Measurements from ENCODE around the gene GLP1R. TPM values are rescaled to one million over a fixed set of nuclear protein-coding genes. Genes with fewer than 3 reads are reported as not detected.

GLP1R gene
- polyA plus RNA-seq, 5 donors, result 0.40 to 1.0 (median 0.56) TPM

DNA sequence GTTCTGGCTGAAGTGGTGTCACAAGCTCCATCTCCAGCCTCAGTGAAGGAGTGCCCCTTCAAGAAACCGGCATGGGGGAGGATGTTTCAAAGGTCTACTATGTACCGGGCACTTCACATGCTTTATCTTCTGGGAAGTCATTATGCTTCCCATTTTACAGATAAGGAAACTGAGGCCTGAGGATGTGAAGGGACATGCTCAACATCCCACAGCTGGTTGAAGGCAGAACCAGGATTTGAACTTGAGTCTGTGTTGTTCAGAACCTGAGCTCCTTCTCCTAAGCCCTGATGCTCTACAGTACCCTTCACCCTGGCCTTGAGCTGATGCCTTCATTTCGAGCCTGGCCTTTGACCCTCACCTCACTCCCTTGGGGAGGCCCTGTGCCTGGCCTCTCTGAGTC, 13.0 kb downstream of the GLP1R start:
- no peak for DNase-seq

DNA sequence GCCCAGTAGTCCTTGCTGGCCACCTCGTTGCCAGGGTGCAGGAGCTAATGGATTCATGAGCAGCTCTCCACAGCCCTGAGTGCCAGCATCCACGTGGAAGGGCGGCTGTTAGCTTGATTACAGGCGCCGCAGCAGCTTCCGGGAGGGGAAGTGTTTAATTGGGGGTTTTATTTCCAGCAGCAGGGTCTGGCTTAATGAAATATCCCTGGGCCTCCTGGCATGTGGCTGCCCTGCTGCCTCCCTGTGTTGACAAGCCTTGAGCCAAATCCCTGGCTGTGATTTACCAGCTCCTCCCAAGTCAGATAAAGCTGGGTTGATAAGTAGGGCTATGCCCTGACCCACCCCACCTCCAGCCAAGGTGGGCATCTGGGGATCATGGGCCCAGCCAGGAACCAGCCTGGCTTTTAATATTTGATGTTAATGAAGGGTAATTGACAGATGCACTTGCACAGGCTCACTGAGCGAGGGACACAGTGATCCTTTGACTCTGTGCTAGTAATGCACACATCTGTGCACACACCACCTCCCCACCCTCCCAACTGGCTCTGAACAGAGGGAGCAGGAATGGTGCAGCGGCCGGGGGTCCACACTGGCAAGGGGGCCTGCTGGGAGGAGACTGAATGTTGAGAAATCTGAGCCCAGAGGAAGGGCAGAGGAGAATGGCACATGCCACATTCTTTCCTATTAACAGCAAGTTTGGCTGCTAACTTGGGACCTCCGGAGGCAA, 13.6 kb downstream of the GLP1R start:
- no peak for DNase-seq

DNA sequence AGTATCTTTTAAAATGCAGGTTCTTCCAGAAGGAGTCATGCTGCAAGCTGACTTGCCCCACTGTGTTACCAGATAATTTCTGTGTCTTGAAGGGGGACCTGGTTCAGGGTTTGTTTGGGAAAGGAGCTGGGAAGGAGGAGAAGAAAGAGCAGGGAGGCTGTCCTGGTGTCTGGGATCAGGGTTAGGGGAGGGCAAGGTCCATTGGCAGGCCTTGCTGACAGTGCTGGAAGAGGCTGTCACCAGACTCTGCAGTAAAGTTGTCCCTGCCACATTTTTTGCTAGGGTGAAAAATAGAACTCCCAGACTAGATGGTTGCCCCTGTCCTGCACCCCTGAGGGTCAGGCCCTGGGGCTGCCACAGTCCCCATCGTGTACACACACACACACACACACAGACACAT, 14.9 kb downstream of the GLP1R start:
- no peak for DNase-seq

DNA sequence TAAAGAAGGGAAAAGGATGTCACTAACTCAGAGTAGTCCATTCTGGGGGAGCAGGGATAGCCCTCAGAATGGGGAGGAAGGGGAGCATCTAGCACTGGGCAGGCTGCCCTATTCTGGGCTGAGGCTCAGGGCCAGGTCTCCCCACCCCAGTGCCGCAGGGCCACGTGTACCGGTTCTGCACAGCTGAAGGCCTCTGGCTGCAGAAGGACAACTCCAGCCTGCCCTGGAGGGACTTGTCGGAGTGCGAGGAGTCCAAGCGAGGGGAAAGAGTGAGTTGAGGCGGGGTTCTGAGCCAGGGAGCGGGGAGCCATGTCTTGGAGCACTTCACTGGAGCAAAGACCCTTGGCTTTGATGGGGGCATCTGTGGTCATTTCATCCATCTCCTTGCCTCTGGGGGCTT, 17.0 kb downstream of the GLP1R start:
- DNase-seq, result no peak

DNA sequence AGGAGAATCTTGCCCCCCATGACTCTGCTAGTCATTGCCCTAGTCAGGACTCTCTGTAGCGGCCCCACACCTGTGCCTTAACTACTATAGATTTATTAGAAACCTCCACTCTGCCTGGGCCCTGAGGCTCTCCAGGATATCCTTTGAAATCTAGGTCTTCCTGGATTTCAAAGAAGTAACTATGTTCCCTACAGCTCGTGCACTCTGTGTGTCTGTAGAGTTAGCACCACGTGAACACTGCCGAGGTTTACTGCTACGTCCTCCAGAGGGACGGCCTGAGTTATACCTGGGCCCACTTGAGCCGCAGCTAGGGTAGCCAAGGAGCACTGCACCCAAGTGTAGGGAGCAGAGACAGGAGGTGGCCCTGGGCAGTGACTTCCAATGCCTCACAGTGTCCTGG, 19.8 kb downstream of the GLP1R start:
- DNase-seq, result no peak

DNA sequence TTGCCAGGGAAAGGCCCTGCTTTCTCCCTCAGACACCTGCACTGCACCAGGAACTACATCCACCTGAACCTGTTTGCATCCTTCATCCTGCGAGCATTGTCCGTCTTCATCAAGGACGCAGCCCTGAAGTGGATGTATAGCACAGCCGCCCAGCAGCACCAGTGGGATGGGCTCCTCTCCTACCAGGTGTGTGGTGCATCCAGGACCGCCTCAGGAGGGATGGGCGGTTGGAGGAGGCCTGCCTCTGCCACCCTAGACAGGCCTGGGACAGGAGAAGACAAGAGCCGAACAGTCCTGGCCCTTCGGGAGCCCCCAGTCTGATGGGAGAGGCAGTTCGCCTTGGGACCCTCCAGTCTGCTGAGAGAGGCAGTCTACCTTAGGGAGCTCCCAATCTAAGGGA, 24.2 kb downstream of the GLP1R start:
- no peak for DNase-seq

DNA sequence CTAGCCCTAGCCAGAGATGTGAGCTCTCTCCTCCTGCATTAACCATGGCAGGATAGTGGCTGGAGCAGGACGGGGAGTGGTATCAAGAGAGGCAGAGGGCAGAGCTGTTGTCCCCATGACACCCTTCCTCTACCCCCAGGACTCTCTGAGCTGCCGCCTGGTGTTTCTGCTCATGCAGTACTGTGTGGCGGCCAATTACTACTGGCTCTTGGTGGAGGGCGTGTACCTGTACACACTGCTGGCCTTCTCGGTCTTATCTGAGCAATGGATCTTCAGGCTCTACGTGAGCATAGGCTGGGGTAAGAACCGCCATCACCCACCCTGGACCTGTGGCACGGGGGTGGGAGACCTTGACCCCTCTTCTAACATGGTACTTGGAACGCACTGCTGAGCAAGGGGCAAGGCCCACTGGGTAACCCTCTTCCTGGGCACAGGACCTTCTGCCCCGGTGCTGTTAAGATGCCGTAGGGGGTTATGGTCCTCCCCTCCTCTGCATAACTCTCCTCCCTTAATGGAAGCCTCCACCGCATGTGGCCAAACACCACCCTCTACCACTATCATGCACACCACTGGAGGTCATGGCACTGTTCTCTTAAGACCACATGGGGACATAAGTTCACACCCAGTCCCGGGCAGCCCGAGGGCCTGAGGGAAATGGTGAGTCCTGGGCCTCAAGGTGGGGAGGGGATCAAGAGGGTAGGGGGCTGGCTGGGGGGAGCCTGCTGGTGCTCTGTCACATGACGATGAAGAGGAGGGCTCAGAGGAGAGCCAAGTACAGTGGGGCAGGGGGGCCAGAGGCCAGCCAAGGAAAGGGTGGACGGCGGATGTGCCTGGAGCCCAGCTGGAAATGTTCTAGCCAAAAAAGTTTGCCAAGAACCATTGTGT, 25.1 kb downstream of the GLP1R start:
- DNase-seq, result no peak

DNA sequence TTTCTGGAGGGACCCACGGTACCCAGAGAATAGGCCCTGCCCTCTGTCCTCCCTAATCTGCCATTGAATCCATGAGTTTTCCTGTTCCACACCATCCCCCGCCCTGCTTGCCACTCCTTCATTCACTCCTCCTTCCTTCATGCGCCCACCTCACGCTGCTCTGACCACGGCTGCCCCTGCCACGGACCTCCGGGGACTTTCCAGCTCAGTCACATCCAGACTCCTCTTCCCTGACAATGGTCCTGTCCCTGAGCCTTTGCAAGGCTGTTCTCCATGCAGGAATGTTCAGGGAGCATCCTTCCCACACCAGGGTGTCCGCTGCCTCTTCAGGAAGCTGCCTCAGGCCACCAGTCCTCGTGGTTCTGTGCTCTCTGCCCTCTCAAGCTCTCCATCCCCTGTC, 25.9 kb downstream of the GLP1R start:
- DNase-seq, result no peak

DNA sequence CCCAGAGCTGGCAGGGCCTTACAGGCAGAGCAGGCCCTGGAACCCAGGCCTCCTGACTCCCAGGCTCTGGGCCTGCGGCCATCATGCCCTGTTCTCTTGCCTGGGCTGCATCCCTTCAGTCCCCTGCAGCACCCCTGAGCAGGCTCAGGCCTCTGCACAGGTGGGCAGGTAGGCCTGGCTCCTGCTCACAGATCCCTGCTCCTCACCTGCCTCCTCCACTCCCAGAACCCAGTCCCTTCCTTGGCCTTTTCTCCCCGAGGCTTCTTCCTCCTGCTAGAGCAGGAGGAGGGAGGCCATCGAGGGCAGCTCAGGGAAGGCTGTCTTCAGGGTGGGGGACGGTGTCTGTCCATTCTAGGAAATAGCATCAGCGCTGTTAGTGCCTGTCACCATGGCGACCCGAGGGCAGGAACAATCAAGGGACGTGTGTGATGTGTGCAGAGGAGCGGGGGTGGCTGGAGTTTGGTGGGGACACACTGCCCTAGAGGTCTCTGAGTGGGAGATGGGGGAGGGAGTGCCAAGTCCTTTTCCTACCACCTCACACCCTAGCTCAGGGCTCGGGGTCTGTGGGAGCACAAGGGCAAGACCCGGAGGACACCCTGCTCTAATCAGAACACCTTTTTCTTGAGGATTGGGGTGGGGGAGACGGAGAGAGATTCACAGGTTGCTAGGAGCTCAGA, 26.6 kb downstream of the GLP1R start:
- DNase-seq, result no peak

DNA sequence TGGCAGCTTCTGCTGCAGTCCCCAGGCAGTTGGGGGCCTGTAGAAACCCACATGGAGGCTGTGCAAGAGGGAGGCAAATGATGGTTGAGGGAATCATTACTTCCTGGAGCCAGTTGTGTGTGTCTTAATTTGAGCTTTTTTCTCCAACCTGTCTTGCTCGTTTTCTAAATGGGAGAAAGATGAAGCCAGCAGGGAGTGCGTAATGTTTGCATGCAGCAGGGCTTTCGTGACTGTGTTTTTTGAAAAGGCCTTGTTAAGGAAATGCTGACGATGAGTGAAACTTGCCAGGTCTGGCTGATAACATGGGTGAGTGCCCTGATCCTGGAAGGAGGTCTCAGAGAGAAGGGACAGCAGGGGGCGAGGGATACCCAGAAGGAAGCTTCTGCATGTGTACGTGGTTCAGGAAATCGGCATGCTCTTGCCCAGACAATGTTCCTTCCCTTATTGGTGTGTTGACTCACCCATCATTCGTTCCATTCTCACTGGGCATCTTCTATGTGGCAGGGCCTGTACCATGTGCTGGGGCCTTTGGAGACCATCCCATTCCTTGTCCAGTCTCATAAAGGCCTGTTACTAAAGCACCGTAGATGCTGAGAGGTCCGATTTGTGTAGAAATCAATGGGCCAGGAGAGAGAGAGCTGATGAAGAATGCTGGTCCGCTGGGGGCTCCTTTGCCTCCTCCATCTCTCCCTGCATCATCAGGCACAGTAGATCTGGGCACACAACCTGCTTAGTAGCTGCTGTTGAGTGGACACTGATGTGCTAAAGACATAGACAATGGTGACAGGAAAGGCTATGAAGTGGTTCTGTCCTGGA, 27.4 kb downstream of the GLP1R start:
- no peak for DNase-seq

DNA sequence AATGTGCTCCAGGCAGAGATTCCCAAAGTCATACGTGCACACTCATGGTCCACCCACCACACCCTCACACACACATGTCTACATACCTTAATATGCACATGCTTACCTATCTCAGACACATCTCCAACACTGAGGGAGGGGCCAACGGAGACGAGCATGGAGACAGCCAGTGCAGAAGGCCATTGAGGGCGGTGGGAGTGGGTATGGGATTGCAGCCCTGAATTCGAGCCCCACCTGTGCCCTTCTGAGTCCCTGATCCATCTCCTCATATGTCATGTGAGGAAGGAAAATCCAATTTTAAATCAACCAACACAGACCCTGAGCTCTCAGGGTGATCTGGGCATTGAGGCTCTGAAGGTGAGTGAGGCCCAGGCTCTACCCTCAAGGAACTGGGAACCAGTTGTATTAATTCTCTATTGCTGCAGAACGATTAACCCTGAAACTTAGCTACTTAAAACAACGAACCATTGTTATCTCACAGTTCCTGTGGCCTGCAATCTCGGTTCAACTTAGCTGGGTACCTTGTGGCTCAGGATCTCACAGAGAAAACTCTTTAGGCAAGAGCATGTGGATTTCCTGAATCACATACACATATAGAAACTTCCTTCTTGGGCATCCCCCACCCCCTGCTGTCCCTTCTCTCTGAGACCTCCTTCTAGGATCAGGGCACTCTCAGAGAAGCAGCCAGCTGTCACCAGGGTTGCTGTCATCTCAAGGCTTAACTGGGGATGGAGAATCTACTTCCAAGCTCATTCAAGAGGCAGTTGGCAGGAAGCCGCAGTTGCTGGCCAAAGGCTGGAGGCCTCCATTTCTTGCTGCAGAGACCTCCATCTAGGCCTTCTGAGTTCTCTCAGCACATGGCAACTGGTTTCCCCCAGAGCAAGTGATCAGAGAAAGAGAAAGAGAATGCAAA, 28.3 kb downstream of the GLP1R start:
- no peak for DNase-seq

DNA sequence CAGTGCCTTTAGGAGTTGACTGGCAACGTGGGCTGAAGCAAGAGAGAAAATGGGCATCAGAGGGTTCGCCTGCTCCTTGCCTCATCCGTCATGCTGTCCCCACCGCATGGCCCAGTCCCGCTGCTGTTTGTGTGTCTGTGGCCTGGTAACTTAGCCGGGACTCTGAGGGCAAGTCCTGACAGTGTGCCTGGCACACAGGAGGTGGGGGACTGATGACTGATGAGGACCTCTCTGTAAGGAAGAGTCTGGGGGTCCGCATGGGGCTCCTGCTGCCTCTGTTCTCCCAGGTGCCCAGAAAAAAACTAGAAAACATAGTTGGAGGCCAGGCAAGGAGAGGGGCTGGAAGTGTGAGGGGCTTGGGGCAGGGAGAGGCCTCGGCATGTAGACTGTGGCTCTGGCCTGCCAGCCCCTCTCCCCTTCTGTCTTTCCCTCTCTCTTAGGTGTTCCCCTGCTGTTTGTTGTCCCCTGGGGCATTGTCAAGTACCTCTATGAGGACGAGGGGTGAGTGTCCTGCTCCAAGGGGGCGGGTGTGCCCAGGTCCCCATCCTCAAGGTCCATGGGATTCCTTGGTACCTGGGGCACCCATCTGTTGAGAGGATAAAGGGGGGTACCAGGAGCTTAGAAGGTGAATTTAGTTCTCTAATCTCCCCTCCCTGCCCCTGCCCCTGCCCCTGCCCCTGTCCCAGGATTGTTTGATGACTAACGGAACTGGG, 29.5 kb downstream of the GLP1R start:
- no peak for DNase-seq

DNA sequence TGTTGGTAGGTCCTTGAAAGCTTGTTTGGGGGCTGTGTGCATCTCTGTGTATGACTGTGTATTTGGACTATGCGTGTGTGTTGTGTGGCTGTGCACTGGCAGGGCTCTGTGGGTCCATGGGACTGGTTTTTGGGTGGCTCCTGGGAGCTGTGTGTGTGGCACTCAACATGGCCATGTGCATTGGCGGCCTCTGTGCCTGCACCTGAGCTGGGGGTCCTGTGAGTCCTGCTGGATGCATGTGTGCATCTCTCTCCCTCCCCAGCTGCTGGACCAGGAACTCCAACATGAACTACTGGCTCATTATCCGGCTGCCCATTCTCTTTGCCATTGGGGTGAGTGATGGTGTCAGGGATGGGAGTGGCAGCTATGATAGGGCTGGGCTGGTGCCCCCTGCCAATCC, 30.1 kb downstream of the GLP1R start:
- no peak for DNase-seq

DNA sequence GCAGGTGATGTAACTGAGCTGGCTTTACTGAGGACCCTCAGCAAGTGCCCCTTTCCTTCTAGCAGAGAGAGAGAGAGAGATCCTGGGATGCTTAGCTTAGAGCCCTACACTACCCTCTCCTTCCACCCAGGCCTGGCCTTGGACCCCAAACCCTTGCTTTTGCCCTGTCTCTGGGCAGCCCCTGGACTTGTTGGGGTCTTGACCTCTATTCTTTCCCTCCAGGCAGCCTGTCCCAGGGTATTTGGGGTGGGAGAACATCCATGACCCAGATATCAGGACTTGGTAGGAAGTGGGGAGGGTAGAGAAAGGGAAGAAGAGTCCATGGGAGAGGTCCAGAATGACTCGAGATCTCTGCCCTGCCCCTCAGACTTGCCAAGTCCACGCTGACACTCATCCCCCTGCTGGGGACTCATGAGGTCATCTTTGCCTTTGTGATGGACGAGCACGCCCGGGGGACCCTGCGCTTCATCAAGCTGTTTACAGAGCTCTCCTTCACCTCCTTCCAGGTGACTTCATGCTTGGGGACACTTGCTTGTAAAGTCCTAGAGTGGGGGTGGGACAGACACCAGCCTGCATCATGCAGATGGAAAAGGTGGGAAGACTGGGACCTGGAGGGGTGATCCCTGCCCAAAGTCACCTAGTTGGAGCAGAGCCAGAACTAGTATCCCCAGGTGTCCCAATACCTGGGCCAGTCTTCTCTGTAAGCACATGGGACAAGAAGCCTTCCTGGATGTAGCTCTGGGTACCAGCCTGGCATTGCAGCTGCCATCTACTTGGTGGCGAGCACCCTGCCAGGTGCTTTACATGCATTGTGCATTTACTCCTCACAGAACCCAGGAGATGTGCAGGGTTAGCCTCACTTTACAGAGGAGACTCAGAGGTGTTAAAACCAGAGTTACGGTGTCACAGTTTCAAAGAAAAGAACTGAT, 30.9 kb downstream of the GLP1R start:
- no peak for DNase-seq

DNA sequence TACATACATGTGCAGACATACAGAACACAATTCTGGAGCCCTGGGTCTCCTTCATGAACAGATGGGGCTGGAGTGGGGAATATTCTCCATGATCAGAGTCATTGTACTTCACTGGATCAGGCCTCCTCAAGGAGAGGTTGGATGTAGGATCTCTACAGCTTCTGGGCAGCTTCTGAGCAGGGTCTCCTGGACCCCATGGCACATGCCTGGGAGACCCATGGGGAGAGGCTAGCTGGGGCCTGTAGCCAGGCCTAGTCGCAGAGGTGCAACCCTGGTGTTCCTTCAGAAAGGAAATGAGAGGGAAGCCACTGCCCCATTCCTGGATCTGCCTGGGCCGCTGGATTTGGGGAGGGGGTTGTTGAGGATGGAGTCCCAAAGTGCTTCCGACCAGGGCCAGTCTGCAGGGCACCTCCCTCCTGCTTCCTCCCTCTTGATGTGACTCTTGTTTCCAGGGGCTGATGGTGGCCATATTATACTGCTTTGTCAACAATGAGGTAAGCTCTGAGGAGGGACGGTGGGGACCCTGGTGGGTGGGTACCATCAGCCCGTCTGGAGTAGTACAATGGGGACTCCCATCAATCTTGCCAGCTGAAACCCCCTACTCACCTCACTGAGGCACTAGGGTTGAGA, 31.8 kb downstream of the GLP1R start:
- DNase-seq, result no peak

DNA sequence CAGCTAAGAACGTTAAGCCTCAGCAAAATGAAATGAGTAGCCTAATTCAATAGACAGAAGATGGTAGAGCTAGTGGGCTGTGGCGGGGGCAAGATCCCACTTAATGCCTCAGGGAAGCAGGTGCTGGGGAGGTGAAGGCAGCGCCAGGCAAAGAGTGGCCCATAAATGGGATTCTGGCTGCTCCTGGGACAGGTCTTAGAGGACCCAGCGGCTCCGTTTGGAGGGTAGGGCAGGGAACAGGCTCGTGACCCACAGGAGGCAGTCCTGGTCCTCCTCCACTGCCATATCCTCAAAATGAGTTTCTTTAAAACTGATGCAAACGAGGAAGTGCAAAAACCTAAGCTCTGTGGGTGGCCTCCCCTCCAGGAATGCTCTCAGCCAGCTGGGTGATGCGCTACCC, 33.7 kb downstream of the GLP1R start:
- DNase-seq, result no peak

DNA sequence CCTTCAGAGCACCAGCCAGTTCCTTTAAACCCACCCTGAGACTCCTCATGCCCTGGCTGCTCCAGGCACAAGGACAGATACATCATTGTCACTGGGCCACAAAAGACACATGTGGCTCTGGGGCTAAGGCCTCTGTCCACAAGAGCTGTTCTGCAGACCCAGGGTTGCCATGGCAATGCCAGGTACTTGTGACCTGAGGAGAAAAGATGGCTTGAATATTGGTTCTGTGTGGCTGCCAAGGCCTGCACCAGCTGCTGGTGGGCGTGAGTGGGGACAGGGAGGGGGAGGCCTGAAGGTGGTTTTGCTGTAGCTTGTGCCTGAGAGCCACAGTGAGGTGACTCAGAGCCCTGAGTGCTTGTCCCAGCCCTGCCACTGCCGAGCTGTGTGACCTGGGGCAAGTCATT, 34.7 kb downstream of the GLP1R start:
- DNase-seq, result no peak

DNA sequence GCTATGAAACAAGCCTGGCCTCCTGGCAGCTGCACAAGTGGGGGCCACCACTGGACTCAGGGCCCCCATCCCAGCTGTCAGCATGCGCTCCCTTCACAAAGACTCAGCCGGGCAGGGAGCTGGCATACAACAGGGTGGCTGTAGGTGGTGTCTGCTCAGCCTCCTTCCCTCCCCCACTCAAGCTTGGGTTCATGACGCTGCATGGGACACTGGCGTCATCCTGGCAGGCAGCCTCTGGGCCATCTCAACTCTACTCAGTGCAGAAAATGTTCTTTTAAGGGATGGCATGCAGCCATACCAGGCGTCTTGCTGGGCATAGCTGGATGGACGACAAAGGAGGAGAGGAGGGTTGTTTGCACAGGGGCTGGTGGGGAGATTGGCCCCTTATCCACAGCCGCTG, 35.9 kb downstream of the GLP1R start:
- no peak for DNase-seq
